Activated naive CD4-positive, alpha-beta T cell (primary cell): Measurements from ENCODE around the gene OTULINL.
"Not testable (repeated sequence)": the region's sequence is repeated elsewhere in the genome, so short reads cannot be mapped to it uniquely, and the experiment has no call there.

Experiments
- DNase-seq, 4 experiments: peaks; one replicate each; lab custom pipeline; 2025; lab: John Stamatoyannopoulos, UW

OTULINL gene

DNA sequence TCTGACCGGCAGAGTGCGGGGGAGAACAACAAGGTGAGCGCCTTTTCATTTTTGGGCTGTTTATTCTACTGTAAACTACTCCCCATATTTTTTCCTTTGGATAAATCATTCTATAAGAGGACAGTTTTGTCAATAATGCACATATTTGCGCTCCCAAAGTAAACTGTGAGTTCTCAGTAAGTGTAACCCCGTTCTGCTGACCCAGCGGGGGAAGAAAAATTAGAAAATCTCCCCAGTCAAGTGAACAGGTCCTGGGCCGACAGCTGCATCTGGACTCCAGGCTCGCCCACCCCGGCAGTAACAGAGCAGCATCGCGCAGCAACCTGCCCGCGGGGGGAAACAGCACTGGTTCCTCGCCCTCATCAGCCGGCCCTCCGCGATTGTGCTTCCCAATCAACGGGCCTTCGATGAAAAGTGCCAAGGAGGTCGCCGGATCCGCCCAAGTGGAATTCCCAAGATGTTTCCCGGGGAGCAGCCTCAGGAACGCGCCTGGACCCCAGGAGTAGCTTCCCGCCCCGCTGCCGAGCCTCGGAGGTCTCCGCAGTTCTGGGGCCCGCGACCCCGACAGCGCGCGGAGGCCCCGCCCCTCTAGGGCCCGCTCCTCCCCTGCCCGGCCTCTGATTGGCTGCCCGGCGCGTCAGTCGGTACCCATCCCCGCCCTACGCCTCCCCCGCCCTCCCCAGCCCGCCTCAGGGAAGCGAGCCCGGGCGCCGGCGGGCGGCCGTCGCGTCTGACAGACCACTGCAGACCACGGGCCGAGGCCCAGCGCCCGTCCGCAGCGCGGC, at the start of gene OTULINL:
TSS of gene OTULINL (plus strand) at position 687 of the 785 bp plus-strand sequence. CDS start 103 bp downstream, outside the sequence.
- peak; percentile 63 to 87 (median 80) for DNase-seq

DNA sequence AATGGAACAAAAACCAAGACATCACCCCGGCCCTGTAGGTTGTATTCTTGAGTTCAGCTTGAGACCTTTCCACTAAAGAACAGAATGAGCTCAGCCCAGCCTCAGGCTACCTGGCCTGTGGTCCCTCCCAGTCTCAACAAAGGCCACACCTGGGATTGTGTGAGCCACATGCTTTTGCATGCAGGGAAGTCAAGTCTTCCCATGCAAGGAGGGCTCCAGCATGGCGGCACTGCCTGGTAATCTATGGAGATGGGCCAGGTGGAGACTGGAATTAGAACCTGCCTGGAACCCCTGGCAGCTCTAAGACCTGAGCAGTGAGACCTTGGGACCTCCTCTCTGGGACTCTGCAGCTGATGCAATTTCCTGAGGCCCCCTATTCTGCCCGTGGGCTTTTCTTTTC, 49.4 kb upstream of the OTULINL start:
- DNase-seq = no peak

DNA sequence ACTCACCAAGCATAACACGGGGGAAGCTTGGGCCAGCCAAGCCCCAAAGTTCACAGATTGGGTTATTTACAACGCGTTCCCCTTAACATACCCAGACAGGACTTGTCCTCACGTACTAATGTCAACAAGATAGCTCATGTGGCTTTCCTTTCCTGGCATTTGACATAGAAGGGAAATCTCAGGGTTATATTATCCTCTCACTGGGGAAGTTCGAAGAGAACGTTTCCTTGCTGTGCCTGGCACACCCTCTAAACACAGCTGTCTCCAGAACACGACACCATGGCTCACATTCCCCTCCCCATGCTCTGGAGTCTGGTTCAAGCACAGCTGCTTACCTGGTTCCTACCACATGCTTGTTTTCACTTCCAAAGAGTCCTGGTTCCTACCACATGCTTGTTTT, 46.8 kb upstream of the OTULINL start:
- no peak for DNase-seq

DNA sequence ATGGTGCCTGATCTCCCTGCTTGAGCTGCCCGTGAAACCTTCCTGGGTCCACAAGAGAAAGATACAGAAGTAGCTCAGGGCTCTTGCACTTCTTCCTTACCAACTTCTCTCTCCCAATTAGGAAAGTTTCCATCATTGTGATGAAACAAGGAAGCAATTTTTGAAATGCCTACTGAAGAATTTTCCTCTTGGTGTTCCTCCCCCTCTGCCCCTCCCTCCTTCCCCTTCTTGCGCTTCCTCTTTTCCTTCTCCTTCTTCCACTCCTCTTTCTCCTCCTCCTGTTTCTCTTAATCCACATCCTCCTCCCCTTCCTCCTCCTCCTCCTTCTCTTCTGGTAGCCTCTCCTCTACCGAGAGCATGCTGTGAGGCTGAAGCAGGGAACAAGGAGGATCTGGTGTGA, 36.3 kb upstream of the OTULINL start:
- DNase-seq = no peak

DNA sequence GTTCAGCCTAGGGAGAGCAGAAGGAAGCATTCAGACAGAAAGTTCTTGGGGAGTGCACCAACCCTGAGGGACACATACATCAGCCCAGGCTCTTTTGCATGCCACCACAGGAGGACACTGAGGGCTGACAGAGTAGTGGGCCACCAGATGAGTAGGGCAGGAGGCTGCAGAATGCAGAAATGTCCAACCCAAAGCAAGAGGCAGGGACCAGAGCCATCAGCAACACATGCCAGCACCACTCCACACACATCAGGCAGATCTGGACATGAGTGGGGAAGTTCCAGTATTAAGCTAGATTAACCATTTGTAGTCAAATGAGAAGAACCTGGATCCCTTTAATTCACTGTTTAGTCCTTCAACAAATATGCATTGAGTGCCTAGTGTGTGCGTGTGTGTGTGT, 35.7 kb upstream of the OTULINL start:
- DNase-seq = no peak

- no peak for DNase-seq
These were observed 33.9 kb upstream of the OTULINL start for GRCh38 chr5:14547666-14548065.

DNA sequence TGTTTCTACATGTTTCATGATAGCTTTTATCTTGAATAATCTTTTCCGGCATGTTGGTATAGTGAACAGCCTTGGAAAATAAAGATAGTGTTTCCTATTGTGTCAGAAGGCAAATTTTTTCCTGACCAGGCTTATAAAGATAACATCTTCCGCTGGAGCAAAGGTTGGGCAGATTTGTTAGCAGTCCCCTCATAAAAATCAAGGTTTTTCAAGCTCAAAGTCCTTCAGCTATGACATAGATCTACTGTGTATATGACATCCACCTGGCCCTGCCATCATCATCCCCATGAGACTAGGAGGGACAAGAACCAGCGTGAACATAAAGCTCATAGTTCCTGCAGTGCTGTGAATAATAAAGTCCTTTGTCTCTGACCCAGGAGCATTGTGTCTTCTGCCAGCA, 30.4 kb upstream of the OTULINL start:
- DNase-seq = no peak

GRCh38 chr5:14552017-14552416, 29.6 kb upstream of the OTULINL start:
- DNase-seq = no peak

GRCh38 chr5:14554288-14554687, 27.3 kb upstream of the OTULINL start:
- DNase-seq = not testable (repeated sequence)

DNA sequence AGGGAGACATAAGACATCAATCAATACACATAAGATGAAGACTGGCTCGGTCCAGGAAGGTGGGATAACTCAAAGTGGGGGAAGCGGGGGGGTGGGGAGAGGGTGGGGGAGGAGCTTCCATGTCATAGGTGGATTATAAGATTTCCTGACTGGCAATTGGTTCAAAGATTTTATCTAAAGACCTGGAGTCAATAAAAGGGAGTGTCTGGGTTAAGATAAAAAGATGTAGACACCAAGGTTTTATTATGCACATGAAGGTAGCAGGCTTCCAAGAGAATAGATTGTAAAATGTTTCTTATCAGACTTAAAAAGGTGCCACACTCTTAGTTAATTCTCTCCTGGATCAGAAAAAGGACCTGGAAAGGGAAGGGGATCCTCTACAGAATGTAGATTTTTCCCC, 25.6 kb upstream of the OTULINL start:
- DNase-seq = no peak

DNA sequence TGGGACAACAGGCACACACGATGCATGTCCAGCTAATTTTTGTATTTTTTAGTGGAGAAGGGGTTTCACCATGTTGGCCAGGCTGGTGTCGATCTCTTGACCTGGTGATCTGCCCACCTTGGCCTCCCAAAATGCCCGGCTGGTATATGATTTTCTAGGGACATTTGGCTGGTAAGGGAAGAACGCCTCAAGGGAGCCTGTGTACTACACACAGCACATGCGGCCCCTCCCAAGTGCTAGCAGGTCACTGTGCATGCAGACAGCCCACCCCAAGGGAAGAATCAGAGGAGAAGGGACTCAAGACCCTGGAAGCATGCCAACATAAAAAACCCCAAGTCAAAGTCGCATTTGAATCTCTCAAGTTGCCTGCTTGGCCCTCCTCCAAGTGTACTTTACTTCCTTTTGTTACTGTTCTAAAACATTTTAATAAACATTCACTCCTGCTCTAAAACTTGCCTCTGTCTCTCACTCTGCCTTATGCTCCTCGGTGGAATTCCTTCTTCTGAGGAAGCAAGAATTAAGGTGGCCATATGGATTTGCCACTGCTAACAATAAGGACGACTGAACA, 24.3 kb upstream of the OTULINL start:
- no peak for DNase-seq

DNA sequence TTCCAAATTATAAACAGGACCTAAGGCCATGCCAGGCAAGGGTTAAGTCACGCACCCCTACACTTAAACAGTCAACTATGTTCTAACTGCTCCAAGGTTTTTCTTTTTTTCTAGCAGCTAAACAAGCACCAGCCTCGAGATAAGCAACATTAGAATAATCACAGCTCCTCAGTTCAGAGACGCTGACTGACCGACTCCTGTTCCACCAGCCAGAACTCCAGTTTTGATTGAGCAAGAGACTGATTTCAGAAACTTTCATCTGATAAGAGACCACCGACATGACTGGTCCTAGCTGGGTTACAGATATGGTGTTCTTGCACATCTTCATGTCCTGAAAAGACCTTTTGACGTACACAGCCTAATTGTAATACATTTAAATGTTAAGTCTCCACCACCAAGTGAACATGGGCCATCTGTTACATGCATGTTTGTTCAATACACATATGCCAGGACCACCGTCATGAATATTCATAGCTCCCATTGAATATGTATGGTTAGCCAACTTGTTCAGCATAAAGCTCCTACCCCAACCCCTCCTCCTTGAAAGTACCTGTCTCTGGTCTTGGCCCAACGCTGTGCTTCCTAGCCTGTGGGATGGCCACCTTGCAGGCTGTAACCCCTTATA, 23.7 kb upstream of the OTULINL start:
- DNase-seq = no peak

DNA sequence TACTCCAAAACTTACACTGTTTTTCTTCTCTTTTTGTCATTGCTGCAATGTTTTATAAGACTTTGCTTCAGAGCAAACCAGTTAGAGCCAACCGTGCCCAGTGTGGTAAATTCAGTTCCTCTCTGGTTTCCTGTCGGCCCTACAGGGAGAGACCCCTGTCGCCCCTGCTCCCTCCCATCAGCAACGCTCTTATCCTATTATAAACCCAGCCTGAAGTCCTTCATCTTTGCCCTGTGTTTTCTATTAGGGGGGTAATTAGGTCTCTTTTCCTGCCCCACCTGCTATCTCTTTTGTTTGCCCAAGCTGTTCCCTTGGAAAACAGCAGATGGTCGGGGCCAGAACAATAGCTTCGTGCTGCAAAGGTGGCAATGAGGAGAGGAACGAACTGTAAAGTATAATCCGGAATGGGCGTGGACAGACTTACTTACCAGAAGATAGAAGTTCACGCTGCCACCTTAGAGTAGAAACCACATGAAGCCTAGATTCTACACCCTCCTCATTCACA, 21.4 kb upstream of the OTULINL start:
- DNase-seq = peak in 1 of 4 experiments; percentile 2

- DNase-seq = no peak
These were observed 19.9 kb upstream of the OTULINL start for GRCh38 chr5:14561741-14562140.

GRCh38 chr5:14568333-14568732, 13.3 kb upstream of the OTULINL start:
- no peak for DNase-seq

DNA sequence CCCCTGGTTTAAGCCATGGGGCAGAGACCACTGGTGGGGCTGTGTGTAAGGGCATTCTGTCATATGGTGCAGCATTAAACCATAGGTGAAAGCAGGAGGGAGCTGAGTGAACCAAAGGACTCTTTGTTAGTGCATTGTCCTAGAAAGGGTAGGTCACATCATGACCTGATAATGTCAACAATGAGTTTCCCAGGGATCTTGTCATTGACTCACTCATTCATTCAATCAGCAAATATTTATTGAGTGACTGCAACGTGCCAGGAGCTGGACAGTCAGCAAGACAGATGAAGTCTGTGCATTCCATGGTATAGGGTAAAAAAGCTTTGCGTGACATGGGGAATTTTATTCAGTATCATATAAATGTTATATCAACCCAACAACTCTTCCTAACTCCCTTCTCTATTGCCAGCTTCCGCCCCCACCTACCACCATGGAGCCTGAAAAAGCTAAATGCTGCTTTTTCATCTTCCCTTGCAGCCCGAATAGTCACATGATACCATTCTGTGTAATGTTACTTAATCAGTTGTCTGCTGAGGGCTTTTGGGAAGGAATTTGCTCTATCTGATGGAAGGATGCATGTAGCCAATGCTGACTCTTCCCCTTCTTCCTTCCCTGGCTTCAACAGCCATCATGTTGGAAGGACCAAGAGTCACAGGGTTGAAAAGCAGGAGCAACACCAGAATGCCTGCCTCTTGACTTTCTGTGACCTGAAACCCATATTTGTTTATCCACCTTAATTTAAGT, 11.5 kb upstream of the OTULINL start:
- DNase-seq = no peak

DNA sequence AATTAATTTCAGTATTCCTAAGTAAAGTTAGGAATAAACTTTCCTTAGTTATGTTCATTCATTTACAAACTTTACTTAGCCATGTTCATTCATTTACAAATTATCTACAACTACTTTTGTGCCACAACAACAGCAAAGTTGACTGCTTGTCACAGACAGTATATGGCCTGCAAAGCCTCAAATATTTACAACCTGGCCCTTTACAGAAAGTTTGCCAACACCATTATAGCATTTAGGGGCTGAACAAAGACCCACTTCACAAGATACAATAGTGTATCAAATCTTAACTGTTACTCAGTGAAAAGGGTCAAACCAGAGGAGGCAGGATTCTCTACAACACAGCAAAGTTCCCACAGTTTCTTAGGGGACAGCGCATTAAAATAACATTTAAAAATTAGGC, 9.7 kb upstream of the OTULINL start:
- DNase-seq = no peak

DNA sequence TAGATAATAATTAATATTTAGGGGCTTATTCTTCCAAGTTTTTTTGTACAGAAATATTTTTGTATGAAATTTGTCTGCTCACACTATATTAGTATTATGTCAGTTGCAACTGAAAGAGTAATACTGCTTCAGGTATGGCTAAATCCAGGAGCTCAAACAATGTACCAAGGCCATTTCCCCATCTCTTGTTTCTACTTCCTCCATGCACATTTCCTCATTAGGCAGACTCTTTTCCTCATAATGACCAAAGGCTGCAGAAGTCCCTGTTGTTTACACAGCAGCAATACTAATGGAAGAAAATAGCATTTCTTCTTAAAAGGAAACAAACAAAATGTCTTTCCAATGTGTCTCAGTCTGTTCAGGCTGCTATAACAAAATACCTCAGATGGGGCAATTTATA, 9.2 kb upstream of the OTULINL start:
- no peak for DNase-seq

DNA sequence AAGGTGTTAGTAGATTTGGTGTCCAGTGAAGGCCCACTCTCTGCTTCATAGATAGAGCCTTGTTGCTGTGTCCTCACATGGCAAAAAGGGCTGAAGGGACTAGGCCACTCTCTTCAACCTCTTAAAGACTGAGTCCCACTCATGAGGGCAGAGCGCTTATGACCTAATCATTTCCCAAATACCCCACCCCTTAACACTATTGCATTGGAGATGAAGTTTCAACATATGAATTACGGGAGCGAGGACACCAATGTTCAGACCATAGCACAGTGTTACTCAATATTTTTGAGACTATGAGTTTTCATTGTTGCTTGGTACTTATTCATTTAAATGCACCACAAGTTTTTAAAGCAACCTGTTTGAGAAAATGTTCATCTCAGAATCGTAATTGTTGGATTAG, 8.8 kb upstream of the OTULINL start:
- no peak for DNase-seq

DNA sequence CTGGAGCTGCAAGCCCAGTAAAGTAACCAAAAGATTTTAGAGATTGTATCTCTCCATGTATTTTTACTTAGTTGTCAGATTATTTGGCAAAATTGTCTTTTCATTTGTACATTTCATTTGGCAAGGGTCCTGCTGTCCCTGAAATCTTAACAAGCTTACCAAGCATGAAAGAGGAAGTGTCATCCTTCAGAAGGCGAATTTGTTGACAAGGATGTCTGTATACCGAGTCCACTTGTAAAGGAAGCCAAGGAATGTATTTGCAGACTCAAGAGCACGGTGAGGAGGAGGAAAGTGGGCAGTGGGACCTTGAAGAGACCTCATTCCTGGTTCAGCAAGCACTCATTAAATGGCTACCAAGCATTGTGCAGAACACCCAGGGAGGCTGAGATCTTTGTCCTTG, 7.5 kb upstream of the OTULINL start:
- no peak for DNase-seq

GRCh38 chr5:14574891-14575508, 6.6 kb upstream of the OTULINL start:
- no peak for DNase-seq

GRCh38 chr5:14576206-14576605, 5.4 kb upstream of the OTULINL start:
- DNase-seq = no peak
